ENCODE results near the gene PLB1.

PLB1 gene

GRCh38 chr2:28619213-28620196, 123.6 kb downstream of the PLB1 start:
- H3K36me3 Mint-ChIP-seq (ENCODE audit: low read depth): peaks cover 7% of the 10 kb centered on the region
- intact Hi-C loops (cut with micrococcal nuclease): loop anchor here (2.0 kb wide), 2 partner anchors 25 to 97 kb away; no protein-coding TSS in a partner anchor
- H3K9me3 Mint-ChIP-seq: no peaks in the 10 kb centered on the region
- H3K4me1 Mint-ChIP-seq (ENCODE audit: low read depth): peaks cover 56% of the 10 kb centered on the region
- peak overlapping the region; percentile 19 for H3K4me3 Mint-ChIP-seq
- peak overlapping the region; percentile 61 for H3K27ac Mint-ChIP-seq
- no peaks in the 10 kb centered on the region for H3K27me3 Mint-ChIP-seq

- intact Hi-C loops (cut with micrococcal nuclease): loop anchor here (2.0 kb wide), 2 partner anchors 26 to 96 kb away; no protein-coding TSS in a partner anchor
- H3K36me3 Mint-ChIP-seq (ENCODE audit: low read depth): peaks cover 7% of the 10 kb centered on the region
Measured at GRCh38 chr2:28620291-28620793, 124.5 kb downstream of the PLB1 start.

GRCh38 chr2:28620801-28621171, 124.9 kb downstream of the PLB1 start:
- H3K9me3 Mint-ChIP-seq: no peaks in the 10 kb centered on the region
- peaks cover 69% of the 10 kb centered on the region for H3K4me1 Mint-ChIP-seq (ENCODE audit: low read depth)
- H3K27ac Mint-ChIP-seq: peak overlapping the region; percentile 61
- H3K27me3 Mint-ChIP-seq: no peaks in the 10 kb centered on the region
- intact Hi-C loops (cut with micrococcal nuclease): loop anchor here (1.0 to 2.0 kb wide), 3 partner anchors 26 to 131 kb away; partner anchors contain the start of gene PPP1CB
- peaks cover 7% of the 10 kb centered on the region for H3K36me3 Mint-ChIP-seq (ENCODE audit: low read depth)
- H3K4me3 Mint-ChIP-seq: no peak overlapping the region

More at GRCh38 chr2:28620291-28620793, 124.5 kb downstream of the PLB1 start:
- Mint-ChIP-seq H3K27me3 (no peaks in the 10 kb centered on the region), H3K4me1 (ENCODE audit: low read depth) (peaks cover 65% of the 10 kb centered on the region), H3K4me3 (no peak overlapping the region), H3K9me3 (no peaks in the 10 kb centered on the region), H3K27ac (peak overlapping the region; percentile 61)

- peak overlapping the region; percentile 61 for H3K27ac Mint-ChIP-seq
- peak overlapping the region; percentile 30 for H3K4me3 Mint-ChIP-seq
- no peaks in the 10 kb centered on the region for H3K27me3 Mint-ChIP-seq
- no peaks in the 10 kb centered on the region for H3K9me3 Mint-ChIP-seq
- peaks cover 74% of the 10 kb centered on the region for H3K4me1 Mint-ChIP-seq (ENCODE audit: low read depth)
- H3K36me3 Mint-ChIP-seq (ENCODE audit: low read depth): peaks cover 7% of the 10 kb centered on the region
- intact Hi-C loops (cut with micrococcal nuclease): loop anchor here (1.0 to 2.0 kb wide), 3 partner anchors 27 to 130 kb away; partner anchors contain the start of gene PPP1CB
Measured at GRCh38 chr2:28621172-28622100, 125.6 kb downstream of the PLB1 start.

- intact Hi-C loops (cut with micrococcal nuclease): no loop called here
- no peak overlapping the region for H3K4me3 Mint-ChIP-seq
- peaks cover 81% of the 10 kb centered on the region for H3K4me1 Mint-ChIP-seq (ENCODE audit: low read depth)
- no peaks in the 10 kb centered on the region for H3K27me3 Mint-ChIP-seq
- H3K9me3 Mint-ChIP-seq: no peaks in the 10 kb centered on the region
- peak overlapping the region; percentile 61 for H3K27ac Mint-ChIP-seq
- H3K36me3 Mint-ChIP-seq (ENCODE audit: low read depth): peaks cover 7% of the 10 kb centered on the region
Measured at GRCh38 chr2:28622101-28622499, 126.2 kb downstream of the PLB1 start.

- peak overlapping the region; percentile 85 for H3K27ac Mint-ChIP-seq
- intact Hi-C loops (cut with micrococcal nuclease): no loop called here
- no peaks in the 10 kb centered on the region for H3K9me3 Mint-ChIP-seq
- no peak overlapping the region for H3K4me3 Mint-ChIP-seq
- peaks cover 84% of the 10 kb centered on the region for H3K4me1 Mint-ChIP-seq (ENCODE audit: low read depth)
- peaks cover 8% of the 10 kb centered on the region for H3K36me3 Mint-ChIP-seq (ENCODE audit: low read depth)
- no peaks in the 10 kb centered on the region for H3K27me3 Mint-ChIP-seq
Measured at GRCh38 chr2:28623582-28624405, 127.9 kb downstream of the PLB1 start.

- H3K4me3 Mint-ChIP-seq: no peak overlapping the region
Measured at GRCh38 chr2:28624436-28624792, 128.6 kb downstream of the PLB1 start.

GRCh38 chr2:28624793-28625701, 129.2 kb downstream of the PLB1 start:
- no peaks in the 10 kb centered on the region for H3K9me3 Mint-ChIP-seq
- peaks cover 75% of the 10 kb centered on the region for H3K4me1 Mint-ChIP-seq (ENCODE audit: low read depth)
- H3K27ac Mint-ChIP-seq: peak overlapping the region; percentile 85
- peak overlapping the region; percentile 15 for H3K4me3 Mint-ChIP-seq
- H3K27me3 Mint-ChIP-seq: no peaks in the 10 kb centered on the region
- peaks cover 8% of the 10 kb centered on the region for H3K36me3 Mint-ChIP-seq (ENCODE audit: low read depth)
- intact Hi-C loops (cut with micrococcal nuclease): no loop called here

More at GRCh38 chr2:28624436-28624792, 128.6 kb downstream of the PLB1 start:
- peaks cover 8% of the 10 kb centered on the region for H3K36me3 Mint-ChIP-seq (ENCODE audit: low read depth)
- H3K27ac Mint-ChIP-seq: peak overlapping the region; percentile 85
- H3K4me1 Mint-ChIP-seq (ENCODE audit: low read depth): peaks cover 81% of the 10 kb centered on the region
- H3K27me3 Mint-ChIP-seq: no peaks in the 10 kb centered on the region
- intact Hi-C loops (cut with micrococcal nuclease): no loop called here
- no peaks in the 10 kb centered on the region for H3K9me3 Mint-ChIP-seq

GRCh38 chr2:28626376-28626775, 130.5 kb downstream of the PLB1 start:
- Mint-ChIP-seq H3K9me3 (no peaks in the 10 kb centered on the region), H3K36me3 (ENCODE audit: low read depth) (peaks cover 14% of the 10 kb centered on the region), H3K27me3 (no peaks in the 10 kb centered on the region), H3K27ac (peak overlapping the region; percentile 40), H3K4me1 (ENCODE audit: low read depth) (peaks cover 62% of the 10 kb centered on the region), H3K4me3 (no peak overlapping the region)
- intact Hi-C loops (cut with micrococcal nuclease): no loop called here

- H3K36me3 Mint-ChIP-seq (ENCODE audit: low read depth): peaks cover 17% of the 10 kb centered on the region
- no peak overlapping the region for H3K27ac Mint-ChIP-seq
- H3K27me3 Mint-ChIP-seq: no peaks in the 10 kb centered on the region
- intact Hi-C loops (cut with micrococcal nuclease): no loop called here
- H3K9me3 Mint-ChIP-seq: no peaks in the 10 kb centered on the region
- H3K4me1 Mint-ChIP-seq (ENCODE audit: low read depth): peaks cover 56% of the 10 kb centered on the region
- no peak overlapping the region for H3K4me3 Mint-ChIP-seq
Measured at GRCh38 chr2:28626891-28627421, 131.1 kb downstream of the PLB1 start.

- Mint-ChIP-seq H3K36me3 (ENCODE audit: low read depth) (peaks cover 23% of the 10 kb centered on the region), H3K4me1 (ENCODE audit: low read depth) (peaks cover 50% of the 10 kb centered on the region), H3K27ac (peak overlapping the region; percentile 29), H3K27me3 (no peaks in the 10 kb centered on the region), H3K4me3 (no peak overlapping the region), H3K9me3 (no peaks in the 10 kb centered on the region)
- intact Hi-C loops (cut with micrococcal nuclease): no loop called here
Measured at GRCh38 chr2:28627722-28628480, 132.0 kb downstream of the PLB1 start.

All from dendritic cell treated with granulocyte-macrophage colony-stimulating factor and Interleukin-4, amounts not matched to agents 40 ng/mL and 50 ng/mL, for 4 days (primary cell).